ENCODE measurements around the gene ATXN1.
A peak's percentile ranks its signal among the peaks of the same experiment; 100 is the strongest.

ATXN1 gene

DNA sequence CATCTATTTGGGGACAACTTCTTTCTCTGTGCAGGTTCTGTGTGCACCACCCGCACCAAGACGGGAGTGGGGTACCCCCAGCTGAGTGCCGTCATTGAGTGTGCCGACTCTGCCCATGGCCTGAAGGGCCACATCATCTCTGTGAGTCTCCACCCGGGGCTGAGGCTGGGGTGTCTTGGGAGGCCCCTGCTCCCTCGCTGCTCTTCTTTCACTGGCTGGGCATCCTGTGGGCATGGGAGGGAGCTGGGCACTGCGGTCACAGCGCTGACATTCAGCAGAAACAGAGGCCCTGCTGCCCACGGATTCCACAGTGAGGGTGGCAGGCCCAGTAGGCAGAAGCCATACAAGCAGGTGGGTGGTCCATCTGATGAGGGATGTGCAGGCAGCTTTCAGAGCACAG is 482.5 kb downstream of the ATXN1 start:
- Histone ChIP-seq H3K9me3 (no peaks in the 10 kb centered on the region), H3K4me3 (ENCODE audit: low read depth, low read length) (no peak overlapping the region)

DNA sequence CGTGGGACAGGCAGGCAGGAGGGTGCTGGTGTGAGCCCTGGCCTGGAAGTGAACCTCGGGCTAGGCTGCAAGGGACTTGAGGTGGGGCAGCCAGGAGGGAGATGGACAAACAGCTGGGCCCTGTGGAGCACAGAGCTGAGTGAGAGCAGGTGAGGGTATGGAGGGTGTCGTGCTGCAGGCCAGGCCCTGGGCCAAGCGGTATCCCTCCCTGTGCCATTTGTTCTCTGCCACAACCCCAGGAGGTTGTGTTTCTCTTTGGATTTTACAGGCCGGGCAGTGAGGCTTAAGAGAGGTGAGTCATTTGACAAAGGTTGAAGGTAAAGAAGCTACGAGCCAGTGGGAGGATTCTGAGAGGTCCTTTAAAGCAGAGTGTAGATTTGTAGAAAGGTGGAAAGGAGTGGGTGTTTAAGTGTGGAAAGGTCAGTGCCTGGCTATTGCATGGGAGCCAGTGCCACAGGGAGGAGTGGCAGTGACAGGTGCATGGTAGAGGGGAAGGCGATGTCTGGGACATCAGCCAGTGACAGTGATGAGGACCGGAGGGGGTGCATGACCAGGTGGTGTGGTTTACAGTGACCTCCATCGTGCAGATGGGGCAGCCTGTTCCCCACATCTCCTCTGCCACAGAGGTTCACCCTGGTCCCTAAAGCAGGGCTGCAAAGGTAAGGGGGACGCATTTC is 483.1 kb downstream of the ATXN1 start:
- DNase-seq = no peak
- Histone ChIP-seq H3K36me3 (no peaks in the 10 kb centered on the region), H3K4me1 (no peaks in the 10 kb centered on the region), H3K4me3 (ENCODE audit: low read depth, low read length) (no peak overlapping the region), H3K27me3 (no peaks in the 10 kb centered on the region), H3K9me3 (no peaks in the 10 kb centered on the region)
- TF ChIP-seq, protein P1, sequence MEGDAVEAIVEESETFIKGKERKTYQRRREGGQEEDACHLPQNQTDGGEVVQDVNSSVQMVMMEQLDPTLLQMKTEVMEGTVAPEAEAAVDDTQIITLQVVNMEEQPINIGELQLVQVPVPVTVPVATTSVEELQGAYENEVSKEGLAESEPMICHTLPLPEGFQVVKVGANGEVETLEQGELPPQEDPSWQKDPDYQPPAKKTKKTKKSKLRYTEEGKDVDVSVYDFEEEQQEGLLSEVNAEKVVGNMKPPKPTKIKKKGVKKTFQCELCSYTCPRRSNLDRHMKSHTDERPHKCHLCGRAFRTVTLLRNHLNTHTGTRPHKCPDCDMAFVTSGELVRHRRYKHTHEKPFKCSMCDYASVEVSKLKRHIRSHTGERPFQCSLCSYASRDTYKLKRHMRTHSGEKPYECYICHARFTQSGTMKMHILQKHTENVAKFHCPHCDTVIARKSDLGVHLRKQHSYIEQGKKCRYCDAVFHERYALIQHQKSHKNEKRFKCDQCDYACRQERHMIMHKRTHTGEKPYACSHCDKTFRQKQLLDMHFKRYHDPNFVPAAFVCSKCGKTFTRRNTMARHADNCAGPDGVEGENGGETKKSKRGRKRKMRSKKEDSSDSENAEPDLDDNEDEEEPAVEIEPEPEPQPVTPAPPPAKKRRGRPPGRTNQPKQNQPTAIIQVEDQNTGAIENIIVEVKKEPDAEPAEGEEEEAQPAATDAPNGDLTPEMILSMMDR (IDR thresholded peaks at IDR 0.05; ENCODE audit: low read depth, low read length) = no peak

More for the DNA sequence above, 482.5 kb downstream of the ATXN1 start:
- TF ChIP-seq, protein P1 (IDR thresholded peaks at IDR 0.05; ENCODE audit: low read depth, low read length) = no peak
- no peaks in the 10 kb centered on the region for H3K36me3 ChIP-seq
- no peak for DNase-seq
- H3K4me1 ChIP-seq = no peaks in the 10 kb centered on the region
- no peaks in the 10 kb centered on the region for H3K27me3 ChIP-seq

DNA sequence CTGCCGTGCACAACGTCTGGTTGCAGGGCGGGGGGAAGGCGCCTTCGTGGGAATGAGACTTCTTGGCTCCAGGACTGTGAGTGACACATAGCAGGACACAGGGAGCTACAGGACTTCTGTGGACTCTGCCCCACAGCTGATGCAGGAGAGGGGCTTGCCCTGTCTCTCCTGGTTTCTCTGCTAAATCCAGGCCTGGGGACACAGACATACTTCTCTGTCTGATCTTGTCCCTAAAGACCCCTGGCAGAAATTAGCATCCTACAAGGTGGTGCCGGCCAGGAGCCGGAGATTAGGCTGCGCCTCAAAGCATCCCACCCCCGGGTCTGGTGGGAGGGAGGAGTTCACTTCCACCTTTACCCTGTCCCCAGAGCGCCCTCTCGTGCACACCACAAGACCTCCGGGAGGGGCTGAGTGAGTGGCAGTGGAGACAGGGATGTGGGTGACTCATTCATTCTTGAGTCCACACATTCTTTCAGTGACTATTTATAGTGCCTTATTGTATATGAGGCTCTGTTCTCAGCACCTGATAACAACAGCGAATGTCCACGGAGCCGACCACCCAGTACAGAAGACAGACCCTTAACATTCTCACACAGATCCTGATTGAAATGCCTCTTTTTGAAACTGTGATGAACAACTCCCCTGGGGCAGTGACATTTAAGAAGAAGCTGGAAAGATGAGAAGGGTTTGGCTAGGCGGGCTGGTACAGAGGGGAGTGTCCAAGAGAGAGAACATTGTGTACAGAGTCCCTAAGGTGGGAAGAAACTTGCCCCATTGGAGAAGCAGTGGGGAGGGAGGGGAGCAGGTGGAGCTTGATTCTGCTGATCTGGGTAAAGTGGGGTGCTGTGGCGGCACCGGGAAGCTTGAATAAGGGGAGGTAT is 483.9 kb downstream of the ATXN1 start:
- TF ChIP-seq, protein P1 (IDR thresholded peaks at IDR 0.05; ENCODE audit: low read depth, low read length) = peak; percentile 63
- no peak overlapping the region for H3K4me3 ChIP-seq (ENCODE audit: low read depth, low read length)
- peak; percentile 69 for DNase-seq
- no peaks in the 10 kb centered on the region for H3K36me3 ChIP-seq
- H3K27me3 ChIP-seq = no peaks in the 10 kb centered on the region
- no peaks in the 10 kb centered on the region for H3K9me3 ChIP-seq
- no peaks in the 10 kb centered on the region for H3K4me1 ChIP-seq

DNA sequence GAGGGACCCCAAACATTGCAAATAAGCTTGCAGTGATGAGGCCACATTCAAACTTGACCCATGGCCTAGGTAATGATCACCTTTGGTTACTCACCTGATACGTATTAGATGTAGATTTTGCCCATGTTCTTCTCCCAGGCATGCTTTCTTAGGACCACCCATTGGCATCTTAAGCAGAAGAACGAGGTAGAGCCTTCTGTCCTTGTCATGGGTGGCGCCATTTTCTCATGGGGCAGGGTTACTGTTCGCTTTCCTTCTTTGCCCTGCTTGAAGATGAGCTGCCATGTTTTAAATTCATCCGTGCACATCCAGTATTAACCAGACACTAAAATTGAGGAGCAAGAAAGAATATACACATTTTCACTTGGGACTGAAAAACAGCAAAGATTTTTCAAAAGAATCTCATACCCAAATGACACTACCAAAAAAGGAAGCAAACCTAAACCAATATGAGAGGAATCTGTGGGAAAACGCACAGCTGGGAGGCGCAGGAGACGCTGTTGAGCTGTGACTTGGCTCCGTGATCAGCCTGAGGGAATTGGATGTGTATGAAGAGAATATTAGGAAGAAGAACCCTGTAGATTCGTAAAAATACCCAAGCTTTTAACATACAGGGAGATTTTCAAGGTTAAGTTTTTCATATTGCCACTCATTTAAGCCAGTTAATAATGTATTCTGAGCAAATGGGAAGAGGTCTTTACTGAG is 486.2 kb downstream of the ATXN1 start:
- Histone ChIP-seq H3K4me3 (ENCODE audit: low read depth, low read length) (no peak overlapping the region), H3K36me3 (no peaks in the 10 kb centered on the region), H3K9me3 (no peaks in the 10 kb centered on the region), H3K27me3 (no peaks in the 10 kb centered on the region), H3K4me1 (no peaks in the 10 kb centered on the region)
- TF ChIP-seq, protein P1 (IDR thresholded peaks at IDR 0.05; ENCODE audit: low read depth, low read length) = no peak
- DNase-seq = no peak

DNA sequence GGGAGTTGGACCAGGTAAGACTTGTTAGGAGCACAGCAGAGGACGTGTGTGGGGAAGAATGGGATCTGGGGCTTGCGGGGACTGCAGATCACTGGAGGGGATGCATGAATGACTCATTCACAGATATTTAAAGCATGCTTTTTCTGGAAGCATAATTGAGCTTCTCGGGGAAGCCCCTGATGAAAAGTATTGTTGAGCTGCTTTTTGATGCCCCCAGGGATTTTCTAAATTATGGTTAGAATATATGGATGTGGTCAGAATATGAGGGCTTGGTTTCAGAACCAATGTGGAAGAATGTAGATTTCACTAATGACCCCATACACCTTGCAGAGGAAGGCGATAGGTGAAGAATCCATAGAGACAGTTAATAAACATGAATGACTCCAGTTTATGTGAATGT is 486.8 kb downstream of the ATXN1 start:
- no peaks in the 10 kb centered on the region for H3K4me1 ChIP-seq
- no peaks in the 10 kb centered on the region for H3K36me3 ChIP-seq
- no peak overlapping the region for H3K4me3 ChIP-seq (ENCODE audit: low read depth, low read length)
- no peaks in the 10 kb centered on the region for H3K9me3 ChIP-seq
- TF ChIP-seq, protein P1 (IDR thresholded peaks at IDR 0.05; ENCODE audit: low read depth, low read length) = no peak
- no peaks in the 10 kb centered on the region for H3K27me3 ChIP-seq
- no peak for DNase-seq
